SKM-1 treated with dmso at 0.1 percent for 144 hours (cell line): ENCODE data around the gene CWH43.
"Not testable (repeated sequence)": the region's sequence is repeated elsewhere in the genome, so short reads cannot be mapped to it uniquely, and the experiment has no call there.

Experiments
- DNase-seq: peaks from one replicate; lab custom pipeline; 2025; ENCODE audit not compliant: unreplicated experiment; lab: John Stamatoyannopoulos, UW

The CWH43 gene

DNA sequence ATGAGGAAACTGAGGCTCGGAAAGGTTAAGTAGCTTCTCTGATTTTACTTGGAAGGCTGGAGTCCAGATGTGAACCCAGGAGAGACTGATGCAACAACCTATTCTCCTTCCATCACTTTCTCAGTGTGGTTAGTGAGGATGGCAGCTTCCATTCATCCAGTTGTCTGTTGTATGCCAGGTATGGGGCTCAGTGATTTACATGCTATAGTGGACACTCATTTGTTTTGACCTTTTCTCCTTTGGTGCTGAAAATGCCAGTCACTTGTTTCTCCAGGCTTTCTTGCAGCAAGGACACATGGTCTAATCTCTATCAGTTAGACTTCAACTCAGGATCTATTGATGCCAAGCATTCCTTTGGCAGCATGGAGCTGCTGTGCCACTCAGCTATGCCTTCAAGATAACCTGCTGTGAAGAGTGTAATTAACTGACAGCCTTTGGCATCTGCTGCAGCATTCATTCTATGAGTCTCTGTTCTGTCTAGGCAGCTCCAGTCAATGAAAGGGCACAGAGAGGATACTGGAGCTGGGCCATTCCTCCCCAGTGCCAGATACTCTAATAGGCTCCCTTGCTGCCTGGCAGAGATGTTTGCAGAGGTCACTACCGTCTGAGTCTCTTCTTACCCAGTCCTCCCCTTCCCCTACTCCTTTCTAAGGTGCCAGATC, 11.0 kb upstream of the CWH43 start:
- DNase-seq, result no peak

DNA sequence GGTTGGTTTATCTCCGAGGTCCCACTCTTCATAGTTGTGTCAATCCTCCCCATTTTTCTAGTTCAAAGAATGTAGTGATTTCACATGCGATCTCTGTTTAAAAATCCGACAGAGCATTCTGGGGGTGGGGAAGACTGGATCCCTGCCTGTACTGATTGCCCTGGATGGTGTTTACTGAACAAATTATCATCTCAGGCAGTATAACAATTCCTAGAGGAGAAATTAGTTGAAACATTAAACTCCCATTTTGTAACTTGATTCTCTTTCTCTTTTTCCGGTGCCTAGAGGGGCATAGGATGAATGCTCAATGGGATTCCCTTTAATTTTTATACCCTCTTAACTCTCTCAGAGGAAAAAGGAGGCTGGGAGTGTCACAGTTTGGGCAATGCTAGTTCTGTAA, 10.0 kb upstream of the CWH43 start:
- DNase-seq, result no peak

DNA sequence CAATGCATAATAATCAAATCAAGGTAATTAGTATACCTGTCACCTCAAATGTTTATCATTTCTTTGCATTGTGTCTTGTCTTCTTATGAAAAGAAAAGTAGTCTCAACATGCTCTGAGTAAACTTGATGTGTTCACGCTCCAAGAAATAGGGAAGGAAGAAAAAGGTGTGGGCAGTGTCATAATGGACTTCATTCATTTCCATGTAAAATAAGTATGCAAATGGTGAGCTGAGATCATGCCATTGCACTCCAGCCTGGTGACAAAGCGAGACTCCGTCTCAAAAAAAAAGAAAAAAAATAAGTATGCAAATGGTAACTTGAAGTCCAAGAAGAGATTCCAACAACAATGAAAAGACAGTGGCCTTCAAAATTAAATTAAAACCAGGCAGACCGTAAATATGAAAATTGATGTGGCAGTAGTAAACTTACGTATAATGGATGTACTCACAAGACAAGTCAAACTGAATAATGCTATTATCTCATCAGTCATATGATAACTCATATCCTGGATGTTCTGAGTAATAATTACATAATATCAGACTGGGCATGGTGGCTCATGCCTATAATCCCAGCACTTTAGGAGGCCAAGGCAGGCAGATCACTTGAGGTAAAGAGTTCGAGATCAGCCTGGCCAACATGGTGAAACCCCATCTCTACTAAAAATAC, 6.0 kb upstream of the CWH43 start:
- no peak for DNase-seq

DNA sequence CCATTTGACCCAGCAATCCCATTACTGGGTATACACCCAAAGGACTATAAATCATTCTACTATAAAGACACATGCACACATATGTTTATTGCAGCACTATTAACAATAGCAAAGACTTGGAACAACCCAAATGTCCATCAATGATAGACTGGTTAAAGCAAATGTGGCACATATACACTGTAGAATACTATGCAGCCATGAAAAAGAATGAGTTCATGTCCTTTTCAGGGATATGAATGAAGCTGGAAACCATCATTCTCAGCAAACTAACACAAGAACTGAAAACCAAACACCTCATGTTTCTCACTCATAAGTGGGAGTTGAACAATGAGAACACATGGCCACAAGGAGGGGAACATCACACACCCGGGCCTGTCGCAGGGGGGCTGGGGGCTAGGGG, 2.1 kb upstream of the CWH43 start:
- not testable (repeated sequence) for DNase-seq

DNA sequence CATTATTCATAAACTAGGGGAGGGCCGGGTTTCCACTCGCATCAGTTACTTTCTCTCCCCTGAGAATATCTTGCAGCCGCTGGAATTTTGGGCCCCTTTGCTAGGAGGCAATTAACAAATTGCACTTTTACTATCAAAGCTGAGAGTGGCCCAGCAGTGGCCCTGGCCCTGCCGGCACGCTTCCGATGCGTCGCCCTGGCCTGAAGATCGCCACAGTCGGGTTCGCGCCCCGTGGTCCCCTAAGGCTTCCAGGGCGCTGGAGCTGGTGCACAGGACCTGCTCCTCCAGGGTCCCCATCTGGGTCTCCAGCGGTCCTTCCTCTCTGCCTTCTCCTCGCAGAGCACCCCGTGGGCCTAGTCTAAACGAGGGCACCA, 486 bp upstream of the CWH43 start:
- DNase-seq, result no peak

DNA sequence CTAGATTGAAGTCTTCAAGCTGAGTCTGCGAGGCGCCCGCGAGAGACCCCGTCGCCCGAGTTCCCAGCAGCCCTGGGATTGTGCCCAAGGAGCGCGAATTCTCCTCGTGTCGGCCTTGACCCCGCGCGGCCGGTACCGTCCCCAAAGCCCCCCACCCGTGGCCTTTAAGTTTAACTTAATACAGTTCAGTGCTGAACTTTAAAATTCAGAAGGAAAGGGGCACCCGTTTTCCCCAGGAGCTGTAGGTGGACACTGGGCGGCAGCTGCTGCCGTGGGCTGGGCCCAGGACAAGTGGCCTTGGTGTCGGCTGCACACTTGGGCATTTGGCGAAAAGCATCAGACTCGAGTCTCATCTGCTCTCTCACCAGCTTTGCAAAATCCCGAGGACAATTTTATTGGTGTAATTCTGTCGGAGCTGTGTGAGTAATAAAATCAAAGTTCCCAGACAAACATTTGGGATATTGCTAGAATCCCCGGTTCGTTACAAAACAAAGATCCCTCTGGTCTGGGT, 634 bp downstream of the CWH43 start:
- no peak for DNase-seq

DNA sequence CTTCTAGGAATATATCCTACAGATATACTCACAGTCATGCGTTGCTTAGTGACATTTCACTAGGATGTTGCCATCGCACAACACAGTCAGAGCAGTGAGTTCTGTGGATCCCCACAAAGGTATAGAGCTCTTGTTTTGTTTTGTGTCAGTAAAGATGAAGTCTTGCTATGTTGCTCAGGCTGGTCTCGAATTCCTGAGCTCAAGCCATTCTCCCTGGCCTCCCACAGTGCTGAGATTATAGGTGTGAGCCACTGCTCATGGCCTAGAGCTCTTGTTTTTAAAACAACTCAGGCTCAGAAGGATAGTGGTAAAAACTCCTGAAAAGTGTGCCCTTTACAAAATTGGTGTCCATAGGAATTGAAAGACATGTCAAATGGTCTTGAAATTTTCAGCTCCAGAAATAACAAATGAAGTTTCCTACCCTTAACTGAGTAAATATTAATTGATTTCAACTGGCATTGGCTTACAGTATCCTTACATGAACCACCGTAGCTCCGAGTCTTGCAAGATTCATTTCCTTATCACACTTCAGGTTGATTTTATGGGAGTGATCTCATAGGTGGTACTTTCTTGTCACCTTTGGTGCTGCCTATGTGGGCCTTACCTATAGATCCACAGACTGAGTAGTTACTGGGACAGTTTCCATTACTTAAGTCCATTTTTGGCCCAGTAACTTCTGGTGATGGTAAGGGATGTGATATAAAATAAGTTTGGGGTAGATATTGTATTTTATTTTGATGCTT, 3.6 kb downstream of the CWH43 start:
- DNase-seq, result no peak

DNA sequence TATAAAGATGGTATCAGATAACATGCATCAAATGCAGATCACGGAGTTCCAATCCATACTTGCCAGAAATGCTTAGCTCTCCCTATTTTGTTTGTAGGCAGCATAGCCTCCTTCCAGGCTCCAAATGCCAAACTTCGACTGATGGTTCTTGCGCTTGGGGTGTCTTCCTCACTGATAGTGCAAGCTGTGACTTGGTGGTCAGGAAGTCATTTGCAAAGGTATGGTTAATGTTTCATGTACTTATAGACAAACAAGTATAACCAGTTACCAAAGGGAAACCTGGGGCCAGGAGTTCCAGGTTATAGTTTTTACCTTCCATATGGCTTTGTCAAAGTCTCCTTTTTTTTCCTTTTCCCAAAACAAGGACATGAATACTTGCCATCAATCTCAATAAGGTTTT, 5.3 kb downstream of the CWH43 start:
- DNase-seq, result no peak

DNA sequence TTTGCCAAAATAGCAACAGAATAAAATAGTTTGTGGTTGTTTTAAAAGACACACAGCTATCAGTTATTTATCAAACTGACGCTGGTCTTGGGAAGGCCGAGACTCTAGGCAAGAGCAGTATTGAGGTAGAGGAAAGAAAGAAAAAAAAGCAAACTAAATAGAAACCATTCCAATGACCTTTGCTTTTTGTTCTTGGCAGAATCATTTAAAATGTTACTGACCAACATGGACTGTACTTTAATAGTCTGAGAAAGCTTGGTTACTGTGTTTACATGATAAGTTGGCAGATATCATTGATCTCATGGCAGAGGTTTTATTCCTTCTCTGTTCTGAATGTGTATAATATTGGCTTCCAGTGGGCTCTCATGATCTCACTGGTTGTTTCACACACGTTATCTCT, 11.9 kb downstream of the CWH43 start:
- no peak for DNase-seq

DNA sequence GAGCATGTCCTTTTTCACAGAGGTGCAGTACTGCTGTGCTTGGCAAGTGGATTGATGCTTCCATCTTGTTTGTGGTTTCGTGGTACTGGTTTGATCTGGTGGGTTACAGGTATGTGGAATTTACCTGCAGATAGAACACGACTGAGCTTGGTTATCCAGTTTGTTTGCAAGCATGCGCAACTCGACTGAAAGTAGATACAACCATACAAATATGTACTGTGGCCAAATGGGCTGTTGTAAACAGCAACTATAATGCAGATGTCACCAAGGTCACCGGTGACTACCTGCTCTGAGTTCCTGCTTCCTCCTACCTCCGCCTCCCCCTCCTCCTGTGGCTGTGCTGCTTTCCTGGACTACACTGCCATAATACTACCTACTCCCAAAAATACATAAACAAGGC, 12.4 kb downstream of the CWH43 start:
- no peak for DNase-seq

DNA sequence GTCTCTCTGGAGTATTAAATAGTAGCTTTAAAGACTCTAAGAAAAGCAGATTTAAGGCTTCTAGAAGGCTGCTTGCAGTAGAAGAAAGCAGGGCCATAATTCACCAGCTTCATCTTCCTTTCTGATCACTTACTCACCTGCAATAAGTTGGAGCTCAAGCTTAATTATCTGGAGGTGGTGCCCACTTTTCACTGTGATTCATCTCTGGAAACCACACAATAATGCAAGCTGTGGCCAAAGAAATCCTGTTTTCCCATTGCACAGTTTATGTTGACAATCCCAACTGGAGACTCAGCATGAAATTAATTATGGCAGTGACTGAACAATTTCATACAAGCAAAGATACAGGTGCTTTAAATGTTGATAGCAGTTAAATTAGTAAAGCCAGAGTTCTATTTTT, 14.7 kb downstream of the CWH43 start:
- no peak for DNase-seq

DNA sequence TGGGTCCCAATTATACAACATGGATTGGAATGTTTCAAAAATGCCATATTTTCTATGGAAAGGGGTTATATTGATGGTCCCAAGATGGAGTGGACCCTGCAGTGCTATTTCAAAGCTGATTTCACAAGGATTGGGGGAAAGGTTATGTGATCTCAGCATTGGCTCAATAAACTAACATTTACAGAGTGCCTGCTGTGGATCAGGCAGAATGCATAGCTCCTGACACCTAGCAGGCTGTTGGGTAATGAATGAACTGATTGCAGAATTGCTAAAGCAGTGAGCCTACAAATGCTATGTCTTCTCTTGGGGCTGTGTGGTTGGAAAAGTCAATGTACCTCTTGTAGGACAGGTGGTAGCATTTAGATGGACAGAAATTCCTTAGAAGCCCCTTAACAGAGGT, 16.9 kb downstream of the CWH43 start:
- DNase-seq, result no peak

DNA sequence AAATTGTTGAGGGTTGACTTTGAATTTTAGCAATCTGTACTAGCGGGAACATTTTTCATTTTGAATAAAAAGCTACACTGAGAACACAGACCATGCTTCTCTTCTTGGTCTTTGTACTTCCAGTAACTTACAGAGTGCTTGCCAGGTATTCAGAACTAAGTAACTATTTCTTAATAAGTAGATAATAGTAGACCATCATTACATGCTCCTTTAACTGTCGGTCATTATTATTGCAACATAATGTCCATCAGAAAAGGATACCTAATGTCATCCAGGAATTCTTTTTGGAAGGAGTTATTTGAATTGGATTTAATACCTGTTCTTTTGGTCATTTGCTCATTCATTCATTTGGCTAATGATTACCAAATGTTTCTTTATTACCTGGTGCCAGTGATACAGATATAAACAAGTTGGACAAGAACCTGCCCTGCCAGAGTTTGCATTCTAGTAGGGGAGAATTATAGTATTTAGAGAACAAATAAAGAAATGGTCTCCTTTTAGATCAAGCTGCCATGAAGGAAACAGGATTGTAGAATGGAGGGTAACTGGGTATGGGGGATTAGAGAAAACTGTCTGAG, 32.7 kb downstream of the CWH43 start:
- no peak for DNase-seq

DNA sequence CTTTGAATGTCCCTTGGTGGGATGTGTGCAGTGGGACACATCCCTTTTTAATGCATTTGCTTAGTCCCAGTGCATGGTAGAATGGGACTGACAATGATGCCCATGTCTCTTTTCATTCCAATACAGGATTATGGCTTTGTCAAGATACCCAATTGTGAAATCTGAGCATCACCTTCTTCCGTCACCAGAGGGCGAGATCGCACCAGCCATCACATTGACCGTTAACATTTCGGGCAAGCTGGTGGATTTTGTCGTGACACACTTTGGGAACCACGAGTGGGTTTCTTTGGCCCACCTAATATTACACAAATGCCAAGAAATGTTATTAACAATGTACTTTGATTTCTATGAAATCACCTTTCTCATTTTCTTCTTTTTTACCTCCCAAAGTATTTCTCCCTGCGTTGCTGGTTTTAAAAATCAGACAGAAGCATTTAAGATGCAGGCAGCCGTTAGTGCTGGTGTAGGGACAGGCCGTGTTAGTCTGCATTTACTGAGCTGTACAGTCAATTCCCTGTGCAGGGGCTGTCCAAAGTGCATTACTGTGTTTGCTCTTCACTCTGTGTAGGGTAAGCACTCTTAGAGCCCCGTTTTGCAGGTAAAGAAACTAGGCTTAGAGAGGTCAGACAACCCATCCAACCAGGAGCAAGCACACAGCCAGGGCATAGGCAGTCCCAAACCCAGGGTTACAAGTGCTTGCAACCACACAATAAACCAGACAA, 46.5 kb downstream of the CWH43 start:
- DNase-seq, result no peak

DNA sequence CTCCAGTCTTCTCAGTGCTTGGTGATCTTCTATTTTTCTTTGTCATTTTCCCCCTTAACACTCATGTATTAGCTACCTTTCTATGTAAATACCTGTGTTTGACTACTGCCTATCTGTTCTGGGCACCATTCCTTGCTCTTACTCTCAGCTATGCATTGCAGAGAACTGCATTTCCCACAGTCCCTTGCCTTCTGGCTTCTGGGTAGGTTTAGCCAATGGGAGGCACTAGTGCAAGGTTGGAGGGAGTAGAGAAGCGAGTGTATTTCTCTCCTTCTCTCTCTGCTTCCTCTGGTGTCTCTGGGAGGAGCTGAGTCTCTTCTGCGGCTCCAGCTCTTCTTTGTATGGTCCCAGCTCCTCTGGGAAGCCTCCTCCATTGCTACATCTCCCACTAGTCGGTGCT, 50.5 kb downstream of the CWH43 start:
- no peak for DNase-seq

DNA sequence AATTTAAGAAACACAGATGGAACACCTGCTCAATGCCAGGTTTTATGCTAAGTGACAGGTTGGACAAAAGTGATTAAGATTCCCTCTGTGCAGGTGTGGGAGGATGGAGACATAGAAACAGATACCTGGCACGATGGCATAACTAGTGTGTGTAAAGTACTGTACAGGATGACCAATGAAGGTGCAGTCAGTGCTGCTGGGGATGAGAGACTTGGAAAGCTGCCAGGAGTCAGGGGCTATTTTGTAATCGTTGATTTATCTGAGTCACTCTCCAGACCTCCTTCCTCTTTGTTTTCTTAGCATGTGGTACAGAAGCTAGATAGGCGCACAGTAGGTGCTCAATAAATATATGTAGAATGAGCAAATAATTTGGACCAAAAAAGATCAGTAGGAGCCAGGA, 58.2 kb downstream of the CWH43 start:
- no peak for DNase-seq

DNA sequence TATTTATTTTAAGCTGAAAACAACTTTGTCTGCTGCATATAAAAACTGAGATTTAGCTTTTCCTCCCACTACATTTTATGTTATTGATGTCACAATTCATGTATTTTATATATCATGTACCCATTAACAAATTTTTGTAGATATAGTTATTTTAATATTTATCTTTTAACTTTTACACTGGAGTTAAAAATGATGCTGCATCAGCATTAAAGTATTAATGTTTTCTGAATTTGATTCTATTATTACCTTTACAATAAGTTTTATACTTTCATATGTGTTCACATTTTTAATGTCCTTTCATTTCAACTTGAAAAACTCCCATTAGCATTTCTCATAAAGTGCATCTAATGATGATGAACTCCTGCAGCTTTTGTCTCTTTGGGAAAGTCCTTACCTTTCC, 72.2 kb downstream of the CWH43 start:
- DNase-seq, result no peak

DNA sequence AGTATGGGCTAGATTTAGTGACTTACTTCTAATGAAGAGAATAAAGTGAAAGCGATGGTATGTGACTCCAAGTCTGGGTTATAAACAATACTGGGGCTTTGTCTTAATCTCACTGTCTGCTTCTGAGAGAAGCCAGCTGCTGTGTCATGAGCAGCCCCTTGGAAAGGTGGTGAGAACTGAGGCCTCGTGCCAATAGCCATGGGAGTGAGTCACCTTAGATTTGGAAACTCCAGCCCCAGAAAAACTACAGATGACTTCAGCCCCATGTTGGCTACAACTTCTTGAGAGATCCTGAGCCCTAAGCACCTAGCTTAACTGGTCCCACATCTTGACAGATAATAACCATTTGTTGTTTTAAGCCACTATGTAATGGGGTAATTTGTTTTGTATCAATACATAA, 77.6 kb downstream of the CWH43 start:
- no peak for DNase-seq

DNA sequence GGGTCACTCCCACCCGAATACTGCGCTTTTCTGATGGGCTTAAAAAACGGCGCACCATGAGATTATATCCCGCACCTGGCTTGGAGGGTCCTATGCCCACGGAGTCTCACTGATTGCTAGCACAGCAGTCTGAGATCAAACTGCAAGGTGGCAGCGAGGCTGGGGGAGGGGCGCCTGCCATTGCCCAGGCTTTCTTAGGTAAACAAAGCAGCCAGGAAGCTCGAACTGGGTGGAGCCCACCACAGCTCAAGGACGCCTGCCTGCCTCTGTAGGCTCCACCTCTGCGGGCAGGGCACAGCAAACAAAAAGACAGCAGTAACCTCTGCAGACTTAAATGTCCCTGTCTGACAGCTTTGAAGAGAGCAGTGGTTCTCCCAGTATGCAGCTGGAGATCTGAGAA, 86.1 kb downstream of the CWH43 start:
- DNase-seq, result not testable (repeated sequence)

DNA sequence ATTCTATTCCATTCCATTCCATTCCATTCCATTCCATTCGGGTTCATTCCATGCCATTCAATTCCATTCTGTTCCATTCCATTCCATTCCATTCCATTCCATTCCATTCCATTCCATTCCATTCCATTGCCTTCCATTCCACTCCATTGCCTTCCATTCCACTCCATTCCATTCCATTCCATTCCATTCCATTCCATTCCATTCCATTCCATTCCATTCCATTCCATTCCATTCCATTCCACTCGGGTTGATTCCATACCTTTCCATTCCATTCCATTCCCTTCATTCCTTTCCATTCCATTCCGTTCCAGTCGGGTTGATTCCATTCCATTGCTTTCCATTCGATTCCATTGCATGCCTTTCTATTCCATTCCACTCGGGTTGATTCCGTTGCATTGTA, 105.8 kb downstream of the CWH43 start:
- not testable (repeated sequence) for DNase-seq

DNA sequence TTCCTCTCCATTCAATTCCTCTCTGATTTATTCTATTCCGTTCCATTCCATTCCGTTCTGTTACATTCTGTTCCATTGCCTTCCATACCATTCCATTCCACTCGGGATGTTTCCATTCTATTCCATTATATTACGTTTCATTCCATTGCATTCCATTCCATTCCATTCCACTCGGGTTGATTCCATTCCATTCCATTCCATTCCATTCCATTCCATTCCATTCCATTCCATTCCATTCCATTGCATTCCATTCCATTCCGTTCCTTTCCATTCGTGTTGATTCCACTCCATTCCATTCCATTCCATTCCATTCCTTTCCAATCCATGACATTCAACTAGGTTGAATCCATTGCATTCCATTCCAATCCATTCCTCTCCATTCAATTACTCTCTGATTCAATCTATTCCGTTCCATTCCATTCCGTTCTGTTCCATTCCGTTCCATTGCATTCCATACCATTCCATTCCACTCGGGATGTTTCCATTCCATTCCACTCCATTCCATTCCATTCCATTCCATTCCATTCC, 106.6 kb downstream of the CWH43 start:
- DNase-seq, result not testable (repeated sequence)
